Choroid plexus epithelial cell (primary cell): ENCODE results near the gene FTL.
A peak's percentile ranks its signal among the peaks of the same experiment; 100 is the strongest.

ENCODE experiments used
- DNase-seq: peaks from one replicate; pipeline ENCODE4 v3.0.0-alpha.2; 2010; ENCODE audit warnings: low read depth
- H3K4me3 ChIP-seq: 2 replicates; pipeline ENCODE4 v1.5.1; 2011; ENCODE audit warnings: low read depth, mild to moderate bottlenecking, control low read depth, low read length, moderate library complexity
- TF ChIP-seq, protein P1 (sequence below): conservative IDR thresholded peaks from 2 replicates; pipeline ENCODE4 v1.5.1; 2011; ENCODE audit warnings: low read depth, mild to moderate bottlenecking, control low read depth, inconsistent platforms, low read length, moderate library complexity

The FTL gene

DNA sequence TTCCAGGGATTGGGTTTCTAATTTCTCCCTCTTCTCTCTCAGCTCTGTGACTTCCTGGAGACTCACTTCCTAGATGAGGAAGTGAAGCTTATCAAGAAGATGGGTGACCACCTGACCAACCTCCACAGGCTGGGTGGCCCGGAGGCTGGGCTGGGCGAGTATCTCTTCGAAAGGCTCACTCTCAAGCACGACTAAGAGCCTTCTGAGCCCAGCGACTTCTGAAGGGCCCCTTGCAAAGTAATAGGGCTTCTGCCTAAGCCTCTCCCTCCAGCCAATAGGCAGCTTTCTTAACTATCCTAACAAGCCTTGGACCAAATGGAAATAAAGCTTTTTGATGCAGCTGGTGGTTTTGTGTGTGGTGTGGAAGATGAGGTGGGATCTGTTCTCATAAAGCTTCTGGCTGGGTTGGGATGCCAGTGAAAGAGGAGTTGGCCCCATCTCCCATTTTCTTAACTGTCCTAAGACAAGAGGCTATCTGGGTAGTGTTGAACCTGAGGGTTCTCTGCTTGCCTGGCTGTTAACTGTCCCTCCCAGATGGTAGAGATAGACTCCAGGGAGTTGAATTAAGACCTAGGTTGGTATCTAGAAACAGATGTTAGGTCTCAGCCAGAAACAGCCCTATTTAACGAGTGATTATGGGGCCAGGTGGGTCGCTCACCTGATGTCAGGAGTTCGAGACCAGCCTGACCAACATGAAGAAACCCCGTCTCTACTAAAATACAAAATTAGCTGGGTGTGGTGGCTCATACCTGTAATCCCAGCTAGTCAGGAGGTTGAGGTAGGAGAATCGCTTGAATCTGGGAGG lies 1.6 kb downstream of the FTL start:
- TF ChIP-seq, protein P1, sequence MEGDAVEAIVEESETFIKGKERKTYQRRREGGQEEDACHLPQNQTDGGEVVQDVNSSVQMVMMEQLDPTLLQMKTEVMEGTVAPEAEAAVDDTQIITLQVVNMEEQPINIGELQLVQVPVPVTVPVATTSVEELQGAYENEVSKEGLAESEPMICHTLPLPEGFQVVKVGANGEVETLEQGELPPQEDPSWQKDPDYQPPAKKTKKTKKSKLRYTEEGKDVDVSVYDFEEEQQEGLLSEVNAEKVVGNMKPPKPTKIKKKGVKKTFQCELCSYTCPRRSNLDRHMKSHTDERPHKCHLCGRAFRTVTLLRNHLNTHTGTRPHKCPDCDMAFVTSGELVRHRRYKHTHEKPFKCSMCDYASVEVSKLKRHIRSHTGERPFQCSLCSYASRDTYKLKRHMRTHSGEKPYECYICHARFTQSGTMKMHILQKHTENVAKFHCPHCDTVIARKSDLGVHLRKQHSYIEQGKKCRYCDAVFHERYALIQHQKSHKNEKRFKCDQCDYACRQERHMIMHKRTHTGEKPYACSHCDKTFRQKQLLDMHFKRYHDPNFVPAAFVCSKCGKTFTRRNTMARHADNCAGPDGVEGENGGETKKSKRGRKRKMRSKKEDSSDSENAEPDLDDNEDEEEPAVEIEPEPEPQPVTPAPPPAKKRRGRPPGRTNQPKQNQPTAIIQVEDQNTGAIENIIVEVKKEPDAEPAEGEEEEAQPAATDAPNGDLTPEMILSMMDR = no peak
- peak overlapping the region; percentile 78 for H3K4me3 ChIP-seq
- DNase-seq = peak; percentile 23

DNA sequence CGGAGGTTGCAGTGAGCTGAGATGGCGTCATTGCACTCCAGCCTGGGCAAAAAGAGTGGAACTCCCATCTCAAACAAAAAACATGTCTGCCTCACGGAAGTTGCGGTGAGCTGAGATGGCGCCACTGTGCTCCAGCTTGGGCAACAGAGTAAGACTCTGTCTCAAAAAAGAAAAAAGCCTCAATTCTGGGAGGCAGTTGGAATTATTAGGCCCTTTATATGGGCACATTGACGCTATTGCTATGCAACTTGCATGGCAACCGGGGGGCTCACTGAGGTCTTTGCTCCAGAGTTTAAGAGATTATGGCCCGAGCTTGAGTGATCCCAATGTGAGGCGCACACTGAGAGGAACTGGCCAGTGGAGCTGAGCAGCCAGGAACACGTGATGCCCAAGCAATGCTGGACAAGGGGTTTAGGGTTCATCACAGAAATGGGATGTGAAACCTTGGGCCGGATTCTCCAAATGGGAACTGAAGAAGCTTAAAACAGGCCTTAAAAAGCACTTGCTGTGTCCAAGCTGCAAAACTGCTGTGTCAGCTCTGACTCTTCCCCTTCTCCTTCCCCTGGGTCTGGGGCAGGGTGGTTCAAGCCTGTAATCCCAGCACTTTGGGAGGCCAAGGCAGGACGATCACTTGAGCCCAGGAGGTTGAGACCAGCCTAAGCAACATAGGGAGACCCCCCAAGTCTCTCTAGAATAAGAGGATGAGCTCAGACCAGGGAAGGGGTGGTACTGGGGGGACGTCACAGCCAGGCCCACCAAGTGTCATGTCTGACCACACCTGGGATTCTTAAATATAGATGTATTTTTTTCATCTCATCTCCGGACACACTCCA lies 2.5 kb downstream of the FTL start:
- DNase-seq = peak; percentile 68
- H3K4me3 ChIP-seq = peak overlapping the region; percentile 78
- TF ChIP-seq, protein P1 = no peak

DNA sequence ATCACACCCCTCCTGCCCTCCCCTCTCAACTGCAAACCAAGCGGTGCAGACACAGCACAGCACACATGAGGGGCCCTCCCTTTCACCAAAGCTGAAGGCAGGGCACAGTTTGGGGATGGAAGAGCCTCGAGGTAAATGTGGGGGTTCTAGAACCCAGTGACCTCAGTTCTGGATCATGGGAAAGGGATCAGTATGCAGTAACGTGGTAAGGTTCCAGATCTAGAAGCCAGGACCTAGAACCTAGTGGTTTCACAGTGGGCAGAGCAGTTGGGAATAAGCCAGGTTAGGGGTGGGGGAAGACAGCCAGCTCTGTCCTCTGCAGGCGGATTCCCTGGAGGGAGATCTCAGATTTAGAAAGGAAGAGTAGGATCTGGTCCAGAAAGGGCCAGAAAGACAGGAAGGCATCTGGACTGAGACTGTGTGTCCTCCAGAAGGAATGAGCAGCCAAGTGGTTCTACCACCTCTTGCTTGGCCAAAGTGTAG lies 3.1 kb downstream of the FTL start:
- TF ChIP-seq, protein P1 = no peak
- peak; percentile 53 for DNase-seq
- no peak overlapping the region for H3K4me3 ChIP-seq

DNA sequence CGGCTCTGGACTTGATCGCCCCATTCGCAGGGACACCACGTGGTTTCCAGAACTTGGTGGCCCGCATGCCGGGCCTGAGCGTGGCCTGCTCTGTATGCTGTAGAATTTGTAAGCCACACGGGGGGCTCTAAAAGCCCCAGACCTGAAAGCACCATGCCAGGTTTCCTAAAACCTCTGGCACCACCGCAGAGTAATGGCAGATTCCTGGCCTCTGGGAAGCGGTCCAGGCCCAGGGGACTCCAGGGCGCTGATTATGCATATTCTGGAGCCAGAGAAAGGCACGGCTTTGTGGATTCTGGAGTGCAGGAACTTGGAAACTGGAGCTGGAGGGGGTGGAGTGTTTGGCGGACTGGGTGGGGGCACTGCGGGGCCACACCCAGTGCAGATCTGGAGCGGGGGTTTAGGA lies 3.7 kb downstream of the FTL start:
- TF ChIP-seq, protein P1 = no peak
- no peak overlapping the region for H3K4me3 ChIP-seq
- DNase-seq = no peak

DNA sequence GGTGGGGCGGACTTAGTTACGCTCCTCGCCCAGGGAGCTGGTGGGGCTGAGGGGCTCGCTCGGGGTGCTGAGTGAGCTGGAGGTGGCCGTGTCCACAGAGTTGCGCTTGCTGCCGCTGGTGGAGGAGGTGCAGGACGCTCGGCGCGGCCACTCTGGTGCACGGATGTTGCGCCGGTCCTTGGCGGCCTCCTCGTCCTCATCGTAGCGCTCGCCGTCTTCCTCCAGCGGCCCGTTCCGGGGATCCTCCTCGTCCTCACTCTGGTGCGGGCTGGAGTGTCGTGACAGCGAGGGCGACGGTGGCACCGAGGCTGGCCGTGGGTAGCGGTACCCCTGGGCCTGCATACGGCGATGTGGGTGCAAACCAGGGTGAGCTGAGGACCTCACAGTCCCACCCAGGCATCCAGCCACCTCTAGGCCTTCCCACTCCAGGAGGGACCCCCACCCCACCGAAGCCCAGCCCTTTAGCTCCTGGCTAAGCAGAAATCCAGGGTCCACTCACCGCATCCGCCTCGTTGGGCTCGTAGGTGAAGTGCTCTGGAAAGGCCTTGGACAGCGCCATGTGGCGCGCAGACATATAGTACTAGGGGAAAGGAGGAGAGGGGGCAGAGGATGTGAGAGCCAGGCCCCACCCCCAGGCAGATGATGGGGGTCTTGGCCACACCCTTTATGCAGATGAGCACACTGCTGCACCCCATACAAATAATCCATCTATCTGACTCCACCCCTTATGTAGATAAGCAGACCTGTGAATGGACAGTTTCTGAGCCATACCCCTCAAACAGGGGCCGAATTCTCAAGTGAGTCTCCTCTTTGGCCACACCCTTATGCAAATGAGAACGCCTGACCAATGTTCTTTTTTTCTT lies 4.4 kb downstream of the FTL start:
- peak; percentile 58 for DNase-seq
- TF ChIP-seq, protein P1 = no peak
- no peak overlapping the region for H3K4me3 ChIP-seq

DNA sequence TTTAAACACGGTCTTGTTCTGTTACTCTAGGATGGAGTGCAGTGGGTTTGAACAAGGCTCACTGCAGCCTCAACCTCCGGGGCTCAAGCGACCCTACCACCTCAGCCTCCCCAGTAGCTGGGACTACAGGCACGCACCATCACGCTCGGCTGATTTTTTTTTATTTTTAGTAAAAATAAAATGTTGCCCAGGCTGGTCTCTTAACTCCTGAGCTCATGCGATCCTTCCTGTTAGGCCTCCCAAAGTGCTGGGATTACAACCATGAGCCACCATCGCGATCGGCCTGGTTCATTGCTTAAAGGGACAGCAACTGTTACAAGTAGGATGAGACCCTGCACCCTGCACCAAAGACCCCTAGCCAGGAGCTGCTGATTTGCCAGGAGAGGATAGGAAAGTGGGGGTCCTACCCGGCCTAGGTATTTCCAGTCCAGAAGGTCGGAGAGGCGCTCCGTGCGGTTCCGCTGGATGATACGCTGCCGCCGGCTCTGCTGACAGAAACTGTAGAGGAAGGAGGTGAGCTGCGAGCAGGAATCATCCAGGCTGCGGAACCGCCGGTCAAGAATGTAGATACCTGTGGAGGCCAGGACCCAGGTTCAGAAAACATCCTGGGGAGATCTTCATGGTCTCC lies 5.1 kb downstream of the FTL start:
- DNase-seq = no peak
- TF ChIP-seq, protein P1 = no peak
- H3K4me3 ChIP-seq = no peak overlapping the region
